HepG2 (cell line): ENCODE results near the gene SLC13A3. TPM values are rescaled to one million over a fixed set of nuclear protein-coding genes. Genes with fewer than 3 reads are reported as not detected.

Experiments
- ATAD3A ChIP-seq: sonication (generic); formaldehyde crosslinking; IDR thresholded peaks from 2 replicates; pipeline ENCODE4 v1.4.0; 2020; ENCODE audit warnings: missing genetic modification reagents
- CEBPB ChIP-seq: IDR thresholded peaks from 2 replicates; pipeline ENCODE4 v1.6.1; 2011; ENCODE audit warnings: low read depth, low read length, improper control_type of control experiment, borderline replicate concordance
- ETV6 ChIP-seq: sonication (generic); formaldehyde crosslinking; conservative IDR thresholded peaks from 2 replicates; pipeline ENCODE4 v1.4.0; 2020; ENCODE audit warnings: missing genetic modification reagents
- GATAD2A ChIP-seq: IDR thresholded peaks from 2 replicates; pipeline ENCODE4 v1.6.1; 2016
- HIC2 ChIP-seq: sonication (generic); formaldehyde crosslinking; IDR thresholded peaks from 2 replicates; pipeline ENCODE4 v1.9.0; 2022; ENCODE audit warnings: low read depth, missing genetic modification reagents
- ISX ChIP-seq: sonication (generic); formaldehyde crosslinking; conservative IDR thresholded peaks from 2 replicates; pipeline ENCODE4 v1.5.0; 2020; ENCODE audit warnings: missing genetic modification reagents
- MATR3 ChIP-seq: sonication (generic); formaldehyde crosslinking; IDR thresholded peaks from 2 replicates; pipeline ENCODE4 v1.4.0; 2020; ENCODE audit warnings: missing genetic modification reagents
- MXI1 ChIP-seq: IDR thresholded peaks from 3 replicates; pipeline ENCODE4 v1.6.1; 2012; ENCODE audit warnings: low read depth, low read length, inconsistent platforms, borderline replicate concordance
- NR0B2 ChIP-seq: sonication (generic); formaldehyde crosslinking; IDR thresholded peaks from 2 replicates; pipeline ENCODE4 v1.4.0; 2020; ENCODE audit warnings: mild to moderate bottlenecking, missing genetic modification reagents
- NR1H2 ChIP-seq: sonication (generic); formaldehyde crosslinking; IDR thresholded peaks from 2 replicates; pipeline ENCODE4 v1.8.1; 2022; ENCODE audit warnings: low read depth, missing genetic modification reagents, borderline replicate concordance
- TFAP4 ChIP-seq: sonication (generic); IDR thresholded peaks from 2 replicates; pipeline ENCODE4 v1.6.1; 2016; ENCODE audit warnings: low read depth, borderline replicate concordance
- ZFP90 ChIP-seq: sonication (generic); formaldehyde crosslinking; IDR thresholded peaks from 2 replicates; pipeline ENCODE4 v1.8.0; 2022; ENCODE audit warnings: missing genetic modification reagents, mild to moderate bottlenecking, inconsistent platforms, borderline replicate concordance
- ZHX2 ChIP-seq, 2 experiments: sonication (generic) in 1 of 2; formaldehyde crosslinking in 1 of 2; IDR thresholded peaks; 2 replicates each; pipeline versions ENCODE4 v1.6.1 to v1.9.0; 2014 to 2022; ENCODE audit warnings: antibody characterized with exemption in 1 of 2, borderline replicate concordance in 1 of 2, inconsistent platforms in 1 of 2, low read depth in 1 of 2, missing genetic modification reagents in 1 of 2
- ZNF546 ChIP-seq: sonication (generic); formaldehyde crosslinking; conservative IDR thresholded peaks from 2 replicates; pipeline ENCODE4 v1.8.1; 2023; ENCODE audit warnings: mild to moderate bottlenecking, missing genetic modification reagents
- ZNF564 ChIP-seq: sonication (generic); formaldehyde crosslinking; IDR thresholded peaks from 2 replicates; pipeline ENCODE4 v1.8.1; 2023; ENCODE audit warnings: mild to moderate bottlenecking, missing genetic modification reagents
- ZXDC ChIP-seq: sonication (generic); formaldehyde crosslinking; IDR thresholded peaks from 2 replicates; pipeline ENCODE4 v1.5.0; 2020; ENCODE audit warnings: mild to moderate bottlenecking, missing genetic modification reagents
- polyA plus RNA-seq, 8 experiments: library from polyadenylated mRNA; depleted of rRNA in 3 of 8; stranded (reverse) in 7 of 8; unstranded in 1 of 8; fragments of >200 nt; fragmentation: Illumina TruSeq in 4 of 8; extraction: Trizol in 4 of 8; gene quantifications; 2 replicates each; pipeline versions ENCODE4 v1.2.1 to v1.2.3, GENCODE V29; 2011 to 2016; ENCODE audit warnings: low read depth in 4 of 8, missing spikeins in 1 of 8, mixed read lengths in 1 of 8; ENCODE audit not compliant: insufficient read depth in 1 of 8
- total RNA-seq, 5 experiments: library from RNA; depleted of rRNA; stranded (reverse); fragments of >200 nt; fragmentation: Illumina TruSeq; extraction: Trizol; gene quantifications; 2 replicates each; pipeline ENCODE4 v1.2.3, GENCODE V29; 2016; ENCODE audit warnings: low read depth in 1 of 5

Gene SLC13A3
- total and polyA plus RNA-seq, 2 of the 13 experiments (the other 11 are each of a cell fraction or from before 2014, with no cell fraction given): 66.5 to 76.0 TPM

- TF ChIP-seq ZXDC (CRISPR knock-in tag) (no peak), CEBPB (peak; percentile 93), TFAP4 (no peak), MATR3 (CRISPR knock-in tag) (no peak), ETV6 (no peak), GATAD2A (peak; percentile 72), NR1H2 (CRISPR knock-in tag) (no peak), ZFP90 (CRISPR knock-in tag) (0 out of 2 replicates have a peak, but pooled peaks have one; percentile 12), NR0B2 (no peak), HIC2 (CRISPR knock-in tag) (no peak), ZNF546 (CRISPR knock-in tag) (no peak), MXI1 (no peak), ISX (CRISPR knock-in tag) (no peak), ZNF564 (no peak), ZHX2 (IDR thresholded peaks at IDR 0.05; ENCODE audit: low read depth) (no peak), ZHX2 (CRISPR knock-in tag; IDR thresholded peaks at IDR 0.05; ENCODE audit: borderline replicate concordance) (0 out of 2 replicates have a peak, but pooled peaks have one; percentile 20), ATAD3A (CRISPR knock-in tag) (no peak)
Observed at GRCh38 chr20:46607849-46608497, 43.3 kb downstream of the SLC13A3 start (continued).
